Forelimb muscle (tissue), 1 donor: ENCODE data around the gene POPDC3. TPM values are rescaled to one million over a fixed set of nuclear protein-coding genes. Genes with fewer than 3 reads are reported as not detected.
"Not testable (repeated sequence)": the region's sequence is repeated elsewhere in the genome, so short reads cannot be mapped to it uniquely, and the experiment has no call there.

Experiments
- DNase-seq: peaks from one replicate; pipeline ENCODE4 v3.0.0-alpha.2; 2013; ENCODE audit warnings: low read depth
- polyA plus RNA-seq: library from polyadenylated mRNA; unstranded; fragments of 120-200 nt; gene quantifications from one replicate; pipeline ENCODE4 v1.2.1, GENCODE V29; 2013; ENCODE audit not compliant: insufficient read length

POPDC3 gene, protein sequence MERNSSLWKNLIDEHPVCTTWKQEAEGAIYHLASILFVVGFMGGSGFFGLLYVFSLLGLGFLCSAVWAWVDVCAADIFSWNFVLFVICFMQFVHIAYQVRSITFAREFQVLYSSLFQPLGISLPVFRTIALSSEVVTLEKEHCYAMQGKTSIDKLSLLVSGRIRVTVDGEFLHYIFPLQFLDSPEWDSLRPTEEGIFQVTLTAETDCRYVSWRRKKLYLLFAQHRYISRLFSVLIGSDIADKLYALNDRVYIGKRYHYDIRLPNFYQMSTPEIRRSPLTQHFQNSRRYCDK
- polyA plus RNA-seq, result 80.4 TPM

DNA sequence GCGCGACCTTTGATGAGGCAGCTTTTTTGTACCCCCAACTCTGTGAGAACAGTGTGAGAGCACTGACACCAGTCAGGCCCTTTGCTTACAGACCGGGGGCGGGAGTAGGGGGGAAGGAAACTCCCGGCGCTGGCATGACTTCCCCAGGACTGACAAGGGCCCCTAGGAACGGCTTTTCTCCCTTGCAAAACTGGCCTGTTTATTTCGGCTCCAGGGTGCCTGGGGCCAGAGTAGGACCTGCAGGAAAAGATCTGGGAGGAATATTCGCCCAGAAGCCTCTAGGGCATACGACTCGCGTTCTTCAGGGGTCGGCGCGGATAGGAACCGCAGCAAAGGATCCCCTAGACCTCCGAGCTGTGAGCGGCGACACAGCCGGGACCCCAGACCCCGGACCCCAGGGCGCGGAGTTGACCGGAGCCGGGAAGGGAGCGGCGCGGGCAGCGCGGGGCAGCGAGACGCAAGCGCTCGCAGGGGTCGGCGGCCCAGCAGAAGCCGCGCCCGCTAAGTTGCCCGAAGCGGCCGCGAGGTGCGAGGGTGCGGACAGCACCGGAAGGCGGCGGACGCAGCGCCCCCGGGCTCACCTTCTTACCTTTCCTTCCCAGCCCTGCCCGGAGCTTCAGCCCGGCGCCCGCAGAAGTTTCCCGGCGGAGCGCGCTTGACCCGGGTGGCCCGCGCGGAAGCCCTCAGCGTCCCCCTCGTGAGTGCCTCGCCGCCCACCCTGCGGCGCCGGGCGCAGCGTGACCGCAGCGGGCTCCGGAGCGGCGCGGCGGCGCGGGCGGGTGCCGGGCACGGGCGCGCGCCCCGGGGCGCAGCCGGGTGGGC lies at the start of gene POPDC3:
Gene POPDC3 (minus strand): TSS at position 771 of the 822 bp plus-strand sequence. CDS start 18,105 bp downstream, outside the sequence.
- no peak for DNase-seq

DNA sequence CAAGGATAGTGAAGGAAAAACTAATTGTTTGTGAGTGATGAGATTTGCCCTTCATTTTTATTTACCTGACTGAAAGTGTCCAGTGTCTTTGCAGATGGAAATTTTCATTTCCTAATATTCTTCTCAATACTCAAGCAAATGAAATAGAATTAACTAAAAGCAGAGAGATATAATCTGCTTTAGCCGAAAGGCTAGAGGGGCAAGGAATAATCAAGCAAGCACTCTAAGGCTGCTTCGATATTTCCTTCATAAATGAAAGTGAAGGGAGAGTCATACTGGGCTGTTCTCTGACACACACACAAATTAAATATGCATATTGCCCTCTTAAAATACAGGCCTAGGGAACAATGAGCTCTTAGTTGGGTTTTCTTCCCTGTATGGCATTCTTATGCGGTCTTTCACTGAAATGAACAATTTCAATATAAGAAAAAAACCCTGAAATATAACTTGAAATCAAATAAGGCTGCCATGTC lies 47.5 kb upstream of the POPDC3 start:
- DNase-seq, result no peak

DNA sequence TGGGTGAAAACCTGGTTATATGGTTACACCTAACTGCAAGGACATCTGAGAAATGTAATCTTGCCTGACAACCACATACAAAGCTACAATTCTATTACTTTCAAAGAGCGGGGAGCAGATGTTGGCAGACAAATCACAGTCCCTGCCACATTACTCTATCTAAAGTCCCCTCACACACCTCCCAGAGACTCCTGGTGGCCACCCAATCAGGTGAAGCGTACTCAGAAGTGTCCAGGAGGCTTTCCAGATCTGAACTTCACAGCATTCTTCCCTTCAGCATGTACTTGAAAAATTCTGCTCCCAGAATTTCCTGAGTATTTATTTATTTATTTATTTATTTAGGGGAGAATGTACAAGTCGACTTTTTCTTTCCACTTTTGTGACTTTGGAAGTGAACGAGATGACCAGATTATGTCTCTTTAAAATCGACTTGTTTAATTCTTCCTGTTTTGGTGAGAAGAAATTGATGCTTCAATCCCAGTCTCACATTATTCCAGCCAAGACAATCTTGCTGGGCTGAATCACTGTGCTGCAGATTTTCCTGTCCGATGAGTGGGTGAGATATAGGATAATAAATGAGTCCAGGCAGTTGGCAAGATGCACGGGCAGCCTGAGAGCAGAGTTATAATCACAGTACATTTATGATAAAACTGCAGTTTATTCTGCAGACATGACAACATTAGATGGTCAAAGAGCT lies 46.9 kb upstream of the POPDC3 start:
- DNase-seq, result no peak

DNA sequence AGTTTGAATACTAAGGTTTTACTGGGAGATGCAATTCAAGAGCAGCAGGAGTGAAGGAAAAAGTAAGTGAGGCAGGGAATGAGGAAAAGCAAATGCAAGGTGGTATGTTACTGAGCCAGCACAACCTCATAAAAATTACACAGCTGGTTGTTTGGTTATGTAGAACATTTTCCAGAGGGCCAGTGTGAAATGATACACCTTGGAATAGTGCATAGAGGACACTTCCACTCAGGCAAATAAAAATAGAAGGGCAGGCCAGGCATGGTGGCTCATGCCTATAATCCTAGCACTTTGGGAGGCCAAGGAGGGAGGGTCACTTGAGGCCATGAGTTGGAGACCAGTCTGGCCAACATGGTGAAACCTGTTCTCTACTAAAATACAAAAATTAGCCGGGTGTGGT lies 43.4 kb upstream of the POPDC3 start:
- DNase-seq, result no peak

DNA sequence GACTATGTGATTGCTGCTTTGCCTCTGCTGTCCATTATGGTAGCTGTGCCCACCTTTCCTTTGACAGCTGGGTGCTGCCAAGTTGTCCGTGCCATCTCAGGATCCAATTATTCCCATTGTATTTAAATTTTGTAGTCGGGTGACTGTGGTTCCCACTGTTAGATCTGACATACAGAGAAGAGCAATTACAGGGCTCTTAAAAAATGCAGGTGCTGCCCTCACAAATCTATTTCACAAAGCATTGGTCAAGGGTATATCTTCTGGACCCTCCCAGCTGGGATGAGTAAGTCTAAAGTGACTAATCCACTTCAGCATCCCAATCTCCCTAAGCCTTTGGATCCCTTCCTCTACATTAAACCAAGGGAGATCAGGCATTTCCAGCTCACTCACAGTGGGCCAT lies 41.4 kb upstream of the POPDC3 start:
- not testable (repeated sequence) for DNase-seq

DNA sequence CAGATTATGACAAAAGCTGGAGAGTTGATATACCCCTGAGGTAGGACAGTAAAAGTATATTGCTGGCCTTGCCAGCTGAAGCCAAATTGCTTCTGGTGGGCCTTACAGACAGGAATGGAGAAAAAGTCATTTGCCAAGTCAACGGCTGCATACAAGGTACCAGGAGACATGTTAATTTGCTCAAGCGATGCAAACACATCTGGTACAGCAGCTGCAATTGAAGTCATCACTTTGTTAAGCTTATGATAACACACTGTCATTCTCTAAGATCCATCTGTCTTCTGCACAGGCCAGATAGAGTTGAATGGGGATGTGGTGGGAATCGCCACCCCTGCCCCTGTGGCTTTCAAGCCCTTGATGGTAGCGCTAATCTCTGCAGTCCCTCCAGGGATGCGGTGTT lies 40.4 kb upstream of the POPDC3 start:
- DNase-seq, result no peak

DNA sequence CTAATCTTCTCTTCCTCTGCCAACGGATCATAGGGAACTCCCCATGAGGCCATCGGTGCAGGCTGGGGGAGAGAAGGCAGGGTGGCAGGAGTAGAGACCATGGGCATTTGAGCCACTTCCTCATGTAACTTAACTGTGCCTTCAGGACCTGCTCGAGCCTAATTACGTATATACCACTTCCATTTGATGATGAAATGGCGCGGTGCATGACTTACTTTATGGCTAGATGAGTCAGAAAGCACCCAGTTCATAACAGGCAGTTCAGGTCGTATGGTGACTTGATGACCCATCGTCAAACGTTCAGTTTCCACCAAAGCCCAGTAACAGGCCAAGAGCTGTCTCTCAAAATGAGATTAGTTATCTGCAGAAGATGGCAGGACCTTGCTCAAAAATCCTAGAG lies 39.4 kb upstream of the POPDC3 start:
- DNase-seq, result not testable (repeated sequence)

DNA sequence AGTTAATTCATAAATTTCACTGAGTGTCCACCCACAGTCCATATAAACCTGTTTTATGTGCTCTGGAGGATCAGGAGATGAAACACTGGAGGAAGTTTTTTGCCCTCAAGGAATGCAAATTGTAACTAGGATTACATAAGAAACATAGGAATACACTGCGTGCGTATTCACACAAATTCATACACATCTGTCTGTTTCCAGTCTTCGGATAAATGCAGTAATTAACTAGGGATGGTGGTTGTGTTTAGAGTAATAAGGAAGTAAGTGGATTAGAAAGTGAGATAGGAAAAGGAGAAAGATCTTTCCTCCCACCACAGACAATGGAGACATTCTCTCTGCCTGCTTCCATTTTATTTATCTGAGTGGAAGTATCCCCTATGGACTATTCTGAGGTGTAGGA lies 35.7 kb upstream of the POPDC3 start:
- DNase-seq, result no peak

DNA sequence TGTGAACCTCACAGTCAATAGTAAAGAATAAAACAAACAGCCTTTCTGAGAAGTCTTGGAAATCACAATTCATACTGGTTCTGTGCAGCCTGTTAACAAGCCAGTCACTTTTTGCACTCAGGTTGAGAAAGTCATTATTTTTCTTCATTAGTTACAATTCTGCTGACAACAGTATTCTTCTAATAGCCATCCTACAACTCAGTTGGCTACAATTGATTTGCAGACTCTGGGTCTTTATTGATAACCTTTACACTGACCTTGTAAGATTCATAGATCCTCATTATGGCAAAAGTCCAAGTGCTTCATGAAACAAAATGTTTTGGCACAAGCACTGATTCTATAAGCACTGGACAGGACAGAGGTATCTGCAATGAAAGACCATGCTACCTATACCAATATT lies 34.9 kb upstream of the POPDC3 start:
- no peak for DNase-seq

DNA sequence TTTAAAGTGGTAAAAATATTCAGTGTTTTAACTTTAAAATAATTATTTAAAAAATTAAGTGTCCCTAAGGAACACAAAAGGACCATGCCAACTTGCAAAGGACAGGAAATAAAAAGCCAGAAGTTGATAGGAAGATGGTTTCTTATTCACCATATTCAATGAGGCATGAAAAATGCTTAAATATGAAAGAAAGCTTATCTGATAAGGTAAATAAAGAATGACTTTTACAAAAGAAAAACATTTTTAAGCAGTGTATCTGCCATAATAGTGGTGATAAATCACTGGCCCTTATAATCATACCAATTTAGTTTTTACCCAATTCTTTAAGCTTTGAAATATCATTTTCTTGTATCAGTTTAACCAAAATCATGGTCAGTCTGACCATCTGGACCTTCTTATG lies 33.5 kb upstream of the POPDC3 start:
- no peak for DNase-seq

DNA sequence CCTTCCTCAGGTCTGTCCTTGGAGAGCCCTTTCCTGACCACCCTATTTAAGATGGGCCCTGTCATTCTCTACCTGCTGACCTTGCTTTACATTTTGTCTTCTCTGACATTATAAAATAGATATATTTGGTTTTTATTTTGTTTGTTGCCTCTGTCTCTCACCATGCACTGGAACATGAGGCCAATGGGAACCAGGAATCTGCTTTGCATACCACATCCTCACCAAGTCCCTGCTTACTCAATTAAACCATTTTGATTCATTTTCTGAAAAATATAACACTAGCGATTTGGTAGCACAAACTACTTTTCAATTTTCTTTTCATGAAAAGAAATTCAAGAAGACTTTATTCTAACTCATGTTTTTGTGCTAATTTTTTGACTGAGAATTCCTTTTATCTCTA lies 32.8 kb upstream of the POPDC3 start:
- no peak for DNase-seq

DNA sequence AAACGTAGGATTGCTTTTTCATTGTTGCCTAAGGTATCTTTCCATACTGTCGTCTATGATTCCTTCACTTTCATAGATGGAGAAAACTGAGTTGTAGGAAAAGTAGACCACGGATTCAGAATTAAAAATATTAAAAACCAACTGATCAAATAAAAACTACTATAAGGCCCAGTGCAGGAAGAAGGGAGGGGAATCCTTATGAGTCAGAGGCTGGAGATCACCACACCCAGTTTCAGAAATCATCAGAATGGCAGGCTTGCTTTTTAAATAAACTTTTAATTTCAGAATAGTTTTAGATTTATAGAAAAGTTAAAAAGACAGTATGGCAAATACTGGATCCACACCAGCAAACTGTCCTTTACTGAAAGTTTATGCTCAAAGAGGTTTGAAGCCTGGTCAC lies 32.0 kb upstream of the POPDC3 start:
- DNase-seq, result no peak

DNA sequence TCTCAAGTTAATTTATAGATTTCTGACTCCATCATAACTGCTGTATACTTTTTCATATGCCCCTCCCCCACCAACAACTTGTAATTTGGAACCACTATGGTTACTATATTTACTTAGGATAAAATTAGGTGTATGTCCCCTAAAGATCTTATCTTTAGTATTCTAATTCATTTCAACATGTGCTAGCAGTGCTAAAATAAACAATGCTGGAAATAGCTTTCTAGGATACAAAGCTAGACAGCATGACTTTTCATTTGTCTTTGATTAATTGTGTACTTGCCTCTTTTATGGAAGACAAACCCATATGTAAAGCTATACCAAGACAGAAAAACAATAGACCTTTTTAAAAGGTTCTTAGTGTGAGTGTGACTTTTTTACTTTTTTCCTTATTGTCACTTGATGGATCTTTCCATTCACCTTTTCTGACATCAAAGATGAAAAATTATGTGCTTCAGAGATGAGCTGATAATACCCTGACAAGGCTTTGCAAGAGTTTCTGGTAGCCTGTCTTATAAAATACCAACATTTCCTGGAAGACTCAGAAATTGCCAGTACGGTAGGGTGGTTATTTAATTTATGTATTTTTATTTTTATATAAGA lies 31.2 kb upstream of the POPDC3 start:
- no peak for DNase-seq

DNA sequence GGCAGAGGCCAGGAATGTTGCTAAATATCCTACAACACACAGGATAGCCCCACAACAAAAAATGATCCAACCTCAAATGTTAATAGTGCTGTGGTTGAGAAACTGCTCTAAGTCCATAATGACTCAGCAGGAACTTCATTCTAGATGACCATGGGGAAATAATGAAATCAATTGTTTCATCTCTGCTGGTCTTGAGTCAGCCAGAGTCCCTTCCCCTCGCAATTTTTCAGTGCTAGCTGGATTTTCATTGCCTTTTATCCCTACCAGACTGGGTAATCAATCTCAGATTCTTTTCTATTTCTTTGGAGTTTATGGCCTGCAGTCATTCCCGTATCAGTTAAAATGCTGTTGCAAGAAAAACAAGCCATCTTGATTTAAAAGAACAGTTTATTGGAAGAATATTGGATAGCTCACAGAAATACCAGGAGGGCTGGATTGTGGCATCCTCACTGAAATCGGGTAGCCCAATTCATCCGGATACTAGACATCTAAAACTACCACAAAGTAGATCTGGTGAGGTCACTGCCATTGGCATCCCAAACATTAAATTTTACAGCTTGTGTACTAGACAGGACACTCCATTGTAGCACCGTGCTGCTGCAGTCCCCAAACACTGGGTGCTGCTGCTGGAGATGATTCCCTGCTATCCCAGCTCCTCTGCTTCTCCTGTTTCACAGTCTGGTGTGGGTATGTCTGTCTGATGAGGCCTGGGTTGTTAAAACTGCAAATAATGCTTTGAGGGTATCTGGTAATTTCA lies 30.3 kb upstream of the POPDC3 start:
- DNase-seq, result no peak

DNA sequence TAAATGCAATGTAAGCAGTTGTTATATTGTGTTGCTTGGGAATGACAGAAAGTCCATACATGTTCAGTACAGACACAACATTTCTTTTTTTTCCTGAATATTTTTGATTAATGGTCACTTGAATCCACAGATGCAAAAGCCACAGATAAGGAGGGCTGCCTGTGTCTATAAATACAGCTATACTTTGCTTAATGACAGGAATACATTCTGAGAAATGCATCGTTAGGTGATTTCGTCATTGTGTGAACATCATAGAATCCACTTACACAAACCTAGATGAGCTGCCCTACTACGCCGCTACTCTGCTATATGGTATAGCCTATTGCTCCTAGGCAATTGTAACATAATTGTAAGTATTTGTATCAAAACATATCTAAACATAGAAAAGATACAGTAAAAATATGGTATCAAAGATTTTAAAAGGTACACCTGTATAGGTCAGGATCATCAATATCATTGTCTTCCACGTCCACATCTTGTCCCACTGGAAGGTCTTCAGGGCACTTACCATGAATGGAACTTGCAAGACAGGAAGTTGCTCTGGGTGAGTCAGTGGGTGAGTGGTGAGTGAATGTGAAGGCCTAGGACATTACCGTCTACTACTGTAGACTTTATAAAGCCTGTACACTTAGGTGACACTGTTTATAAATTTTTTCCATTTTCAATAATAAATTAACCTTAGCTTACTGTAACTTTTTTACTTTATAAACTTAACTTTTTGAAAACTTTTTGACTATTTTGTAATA lies 27.9 kb upstream of the POPDC3 start:
- DNase-seq, result no peak

DNA sequence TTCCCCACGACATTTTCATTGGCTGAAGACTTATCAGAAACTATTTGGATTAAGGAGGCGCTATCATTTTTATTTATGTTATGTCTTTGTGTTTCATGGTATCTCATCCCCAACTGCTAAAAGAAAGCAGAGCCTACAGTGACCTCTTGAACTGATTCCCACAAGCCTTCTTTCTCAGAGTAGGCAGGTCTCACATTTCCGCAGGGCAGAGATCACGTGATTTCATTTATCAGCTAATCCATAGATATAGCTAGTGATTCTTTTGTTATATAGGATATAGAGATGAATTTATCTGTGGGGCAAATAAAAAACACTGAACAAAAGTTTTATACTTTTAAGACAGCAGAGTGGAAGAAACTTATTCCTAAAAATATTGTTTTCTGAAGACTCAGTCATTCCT lies 25.0 kb upstream of the POPDC3 start:
- DNase-seq, result no peak

DNA sequence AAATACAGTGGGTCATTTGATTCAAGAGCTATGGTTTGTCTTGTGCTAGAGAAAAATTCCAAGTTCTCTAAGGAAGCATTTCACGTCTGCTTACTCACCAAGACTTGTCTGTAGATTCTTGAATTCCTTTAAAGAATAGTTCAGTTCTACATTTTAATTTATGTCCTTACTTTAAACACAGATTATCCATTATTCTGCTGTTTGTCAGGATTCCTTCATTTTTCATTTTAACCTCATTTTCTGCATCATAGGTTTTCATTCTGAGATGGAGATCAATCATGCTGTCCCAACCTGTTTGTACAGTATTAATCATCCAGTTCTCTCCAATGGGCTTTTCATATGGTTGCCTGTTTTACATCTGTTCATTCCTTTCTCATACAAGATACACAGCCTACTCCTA lies 24.5 kb upstream of the POPDC3 start:
- no peak for DNase-seq

DNA sequence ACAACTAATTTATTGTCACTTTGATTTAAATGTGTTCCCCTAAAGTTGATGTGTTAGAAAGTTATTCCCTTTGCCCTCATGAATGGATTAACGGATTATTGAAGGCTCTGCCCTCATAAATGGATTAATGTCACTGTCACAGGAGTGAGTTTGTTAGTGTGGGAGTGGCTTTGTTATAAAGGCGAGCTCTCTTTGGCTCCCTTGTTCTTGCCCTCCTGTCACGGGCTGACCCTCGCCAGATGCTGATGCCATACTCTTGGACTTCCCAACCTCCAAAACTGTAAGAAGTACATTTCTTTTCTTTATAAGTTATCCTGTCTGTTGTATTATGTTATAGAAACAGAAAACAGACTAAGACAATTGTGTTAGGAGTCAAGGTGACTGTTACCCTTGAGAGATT lies 22.7 kb upstream of the POPDC3 start:
- DNase-seq, result no peak

DNA sequence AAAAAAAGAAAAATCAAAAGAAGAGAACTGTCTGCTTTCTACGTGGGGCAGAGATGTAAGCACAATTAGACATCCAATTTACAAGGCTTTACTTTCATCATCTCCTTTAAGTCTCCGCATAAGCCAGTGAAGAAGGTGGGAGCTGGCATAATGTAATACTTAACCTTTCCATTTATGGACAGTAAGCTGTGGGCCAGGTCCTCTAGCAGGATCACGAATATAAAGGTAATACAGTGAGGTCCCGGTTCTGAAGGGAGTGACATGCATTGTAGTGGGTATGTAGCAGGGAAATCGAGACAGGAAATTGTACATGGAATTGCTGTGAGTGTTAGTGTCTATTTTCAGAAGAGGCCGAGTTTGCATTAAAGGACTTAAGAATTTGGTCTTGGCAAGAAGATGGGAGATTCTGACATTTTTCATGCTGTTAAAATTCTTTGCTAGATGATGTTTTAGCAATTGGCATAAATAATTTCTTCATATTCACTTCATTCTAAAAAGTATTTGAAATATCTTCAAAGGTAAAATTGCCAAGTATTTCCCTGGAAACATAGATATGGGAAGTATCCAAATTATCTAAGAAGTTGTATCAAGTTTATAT lies 20.4 kb upstream of the POPDC3 start:
- no peak for DNase-seq

DNA sequence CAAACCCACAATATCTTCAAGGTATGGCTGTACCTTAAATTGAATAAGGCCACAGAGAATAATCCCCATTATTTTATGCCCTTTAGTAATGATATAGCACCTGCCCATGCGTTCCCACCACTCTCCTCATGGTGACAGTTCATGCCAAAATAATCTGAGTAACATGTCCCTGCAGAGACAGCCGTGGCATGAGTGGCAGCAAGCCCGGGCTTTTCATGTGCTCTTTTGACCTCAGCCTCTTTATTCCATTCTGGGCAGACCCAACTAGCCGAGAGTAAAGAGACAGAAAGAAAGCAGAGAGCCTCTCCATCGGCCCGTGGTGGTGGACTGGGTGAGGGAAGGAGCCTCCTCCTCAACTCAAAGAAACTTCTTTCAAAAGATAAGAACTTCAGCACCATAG lies 19.9 kb upstream of the POPDC3 start:
- DNase-seq, result no peak
